ENCODE data around the gene CEP135.

CEP135 gene

GRCh38 chr4:56007154-56007553, 58.4 kb downstream of the CEP135 start:
- ATAC-seq (ENCODE audit: insufficient read depth, low read depth) (no peak), DNase-seq (no peak)
- Histone ChIP-seq H3K4me2 (ENCODE audit: insufficient read depth, low read length) (no peak overlapping the region), H4K20me1 (ENCODE audit: insufficient read depth, low read length) (no peaks in the 10 kb centered on the region), H3K4me1 (ENCODE audit: insufficient read depth, low read length) (no peaks in the 10 kb centered on the region), H3K36me3 (ENCODE audit: insufficient read depth, low read length) (peaks cover 92% of the 10 kb centered on the region), H3K9me3 (ENCODE audit: insufficient read depth, low read length, severe bottlenecking) (no peaks in the 10 kb centered on the region), H3K4me3 (ENCODE audit: low read depth in 1 of 2, low read length in 2 of 2) (no peak overlapping the region), H3K27ac (ENCODE audit: low read length) (no peak overlapping the region), H3K79me2 (ENCODE audit: insufficient read depth, low read length) (no peaks in the 10 kb centered on the region; the same call in 1 of the 2 replicates), H3K9ac (ENCODE audit: low read depth, low read length) (no peak overlapping the region), H3K27me3 (ENCODE audit: insufficient read depth, low read length, poor library complexity) (no peaks in the 10 kb centered on the region), H2AFZ (ENCODE audit: low read depth, low read length) (no peak overlapping the region)
- no peak for TF ChIP-seq CTCF (IDR thresholded peaks at IDR 0.05; ENCODE audit: borderline replicate concordance, extremely low read depth, low read length, poor library complexity, severe bottlenecking)
- no peak for TF ChIP-seq EZH2 (IDR thresholded peaks at IDR 0.05; ENCODE audit: borderline replicate concordance, low read depth, low read length, severe bottlenecking)

- Histone ChIP-seq H3K4me2 (ENCODE audit: insufficient read depth, low read length) (no peak overlapping the region), H2AFZ (ENCODE audit: low read depth, low read length) (no peak overlapping the region), H3K27ac (ENCODE audit: low read length) (no peak overlapping the region), H3K4me3 (ENCODE audit: low read depth in 1 of 2, low read length in 2 of 2) (no peak overlapping the region), H3K79me2 (ENCODE audit: insufficient read depth, low read length) (no peaks in the 10 kb centered on the region; the same call in 1 of the 2 replicates), H3K9ac (ENCODE audit: low read depth, low read length) (no peak overlapping the region), H3K36me3 (ENCODE audit: insufficient read depth, low read length) (peaks cover 92% of the 10 kb centered on the region), H3K4me1 (ENCODE audit: insufficient read depth, low read length) (no peaks in the 10 kb centered on the region), H4K20me1 (ENCODE audit: insufficient read depth, low read length) (no peaks in the 10 kb centered on the region), H3K9me3 (ENCODE audit: insufficient read depth, low read length, severe bottlenecking) (no peaks in the 10 kb centered on the region), H3K27me3 (ENCODE audit: insufficient read depth, low read length, poor library complexity) (no peaks in the 10 kb centered on the region)
- TF ChIP-seq CTCF (IDR thresholded peaks at IDR 0.05; ENCODE audit: borderline replicate concordance, extremely low read depth, low read length, poor library complexity, severe bottlenecking) = no peak
- no peak for TF ChIP-seq EZH2 (IDR thresholded peaks at IDR 0.05; ENCODE audit: borderline replicate concordance, low read depth, low read length, severe bottlenecking)
- DNase-seq (no peak), ATAC-seq (ENCODE audit: insufficient read depth, low read depth) (no peak)
Measured at GRCh38 chr4:56008206-56008605, 59.5 kb downstream of the CEP135 start.

- H2AFZ ChIP-seq (ENCODE audit: low read depth, low read length) = no peak overlapping the region
- DNase-seq = no peak
- peaks cover 80% of the 10 kb centered on the region for H3K36me3 ChIP-seq (ENCODE audit: insufficient read depth, low read length)
- H3K27me3 ChIP-seq (ENCODE audit: insufficient read depth, low read length, poor library complexity) = no peaks in the 10 kb centered on the region
- no peaks in the 10 kb centered on the region for H4K20me1 ChIP-seq (ENCODE audit: insufficient read depth, low read length)
- H3K27ac ChIP-seq (ENCODE audit: low read length) = no peak overlapping the region
- no peak overlapping the region for H3K4me3 ChIP-seq (ENCODE audit: low read depth in 1 of 2, low read length in 2 of 2)
- H3K79me2 ChIP-seq (ENCODE audit: insufficient read depth, low read length) = no peaks in the 10 kb centered on the region
- H3K9ac ChIP-seq (ENCODE audit: low read depth, low read length) = no peak overlapping the region
- H3K9me3 ChIP-seq (ENCODE audit: insufficient read depth, low read length, severe bottlenecking) = no peaks in the 10 kb centered on the region
- no peaks in the 10 kb centered on the region for H3K4me1 ChIP-seq (ENCODE audit: insufficient read depth, low read length)
- no peak for ATAC-seq (ENCODE audit: insufficient read depth, low read depth)
- TF ChIP-seq EZH2 (IDR thresholded peaks at IDR 0.05; ENCODE audit: borderline replicate concordance, low read depth, low read length, severe bottlenecking) (no peak), CTCF (IDR thresholded peaks at IDR 0.05; ENCODE audit: borderline replicate concordance, extremely low read depth, low read length, poor library complexity, severe bottlenecking) (no peak)
- H3K4me2 ChIP-seq (ENCODE audit: insufficient read depth, low read length) = no peak overlapping the region
Measured at GRCh38 chr4:56026596-56026995, 77.9 kb downstream of the CEP135 start.

GRCh38 chr4:56028165-56028564, 79.4 kb downstream of the CEP135 start:
- Histone ChIP-seq H3K9ac (ENCODE audit: low read depth, low read length) (no peak overlapping the region), H3K4me3 (ENCODE audit: low read depth in 1 of 2, low read length in 2 of 2) (no peak overlapping the region), H4K20me1 (ENCODE audit: insufficient read depth, low read length) (no peaks in the 10 kb centered on the region), H3K79me2 (ENCODE audit: insufficient read depth, low read length) (no peaks in the 10 kb centered on the region), H3K36me3 (ENCODE audit: insufficient read depth, low read length) (peaks cover 66% of the 10 kb centered on the region), H3K4me2 (ENCODE audit: insufficient read depth, low read length) (no peak overlapping the region), H3K9me3 (ENCODE audit: insufficient read depth, low read length, severe bottlenecking) (no peaks in the 10 kb centered on the region), H3K27me3 (ENCODE audit: insufficient read depth, low read length, poor library complexity) (no peaks in the 10 kb centered on the region), H3K4me1 (ENCODE audit: insufficient read depth, low read length) (no peaks in the 10 kb centered on the region), H3K27ac (ENCODE audit: low read length) (no peak overlapping the region), H2AFZ (ENCODE audit: low read depth, low read length) (no peak overlapping the region)
- ATAC-seq (ENCODE audit: insufficient read depth, low read depth) (no peak), DNase-seq (no peak)
- TF ChIP-seq CTCF (IDR thresholded peaks at IDR 0.05; ENCODE audit: borderline replicate concordance, extremely low read depth, low read length, poor library complexity, severe bottlenecking) (no peak), EZH2 (IDR thresholded peaks at IDR 0.05; ENCODE audit: borderline replicate concordance, low read depth, low read length, severe bottlenecking) (no peak)
